GM12891 (cell line): ENCODE data around the gene FRMPD3. TPM values are rescaled to one million over a fixed set of nuclear protein-coding genes. Genes with fewer than 3 reads are reported as not detected.
A peak's percentile ranks its signal among the peaks of the same experiment; 100 is the strongest.

ENCODE experiments used
- DNase-seq: peaks from one replicate; pipeline ENCODE4 v3.0.0; 2011; ENCODE audit warnings: low spot score; ENCODE audit not compliant: insufficient read length
- FAIRE-seq: peaks from 2 replicates; lab custom pipeline; 2011; peaks lifted over from hg19 to GRCh38; lab: Jason Lieb, UNC
- PAX5 ChIP-seq: IDR thresholded peaks from 2 replicates; pipeline ENCODE4 v1.6.1; 2011; ENCODE audit warnings: low read length, moderate library complexity, mild to moderate bottlenecking; ENCODE audit not compliant: insufficient read depth, severe bottlenecking
- POLR2A ChIP-seq: IDR thresholded peaks from 2 replicates; pipeline ENCODE4 v1.6.1; 2011; ENCODE audit warnings: low read depth, low read length, control low read depth
- POLR2AphosphoS5 ChIP-seq: IDR thresholded peaks from 2 replicates; pipeline ENCODE4 v1.6.1; 2011; ENCODE audit warnings: low read depth, low read length, control low read depth
- POU2F2 ChIP-seq: IDR thresholded peaks from 2 replicates; pipeline ENCODE4 v1.6.1; 2011; ENCODE audit warnings: low read depth, mild to moderate bottlenecking, control low read depth, low read length, moderate library complexity
- SPI1 ChIP-seq: IDR thresholded peaks from 2 replicates; pipeline ENCODE4 v1.6.1; 2011; ENCODE audit warnings: low read depth, low read length, control low read depth
- TAF1 ChIP-seq: IDR thresholded peaks from 2 replicates; pipeline ENCODE4 v1.6.1; 2011; ENCODE audit warnings: low read depth, low read length, control low read depth
- polyA plus RNA-seq: library from polyadenylated mRNA; unstranded; fragments of >200 nt; gene quantifications from one replicate; pipeline ENCODE4 v1.2.1, GENCODE V29; 2012; ENCODE audit warnings: low read depth, missing spikeins, inconsistent platforms; ENCODE audit not compliant: missing spikeins

Gene FRMPD3
- not detected for polyA plus RNA-seq

- TF ChIP-seq POLR2AphosphoS5 (no peak), PAX5 (no peak), POU2F2 (no peak), SPI1 (no peak), TAF1 (no peak)
- DNase-seq (no peak), FAIRE-seq (no peak)
These were observed at the start of gene FRMPD3 for GRCh38 chrX:107448998-107449835. FRMPD3 (plus strand) TSS chrX:107449652; CDS start chrX:107526589, 76,937 bp downstream.

- FAIRE-seq, result no peak
- no peak for TF ChIP-seq POLR2AphosphoS5
- no peak for TF ChIP-seq SPI1
- TF ChIP-seq PAX5, result no peak
- no peak for DNase-seq
These were observed 28.9 kb upstream of the FRMPD3 start for GRCh38 chrX:107420571-107420970.

- no peak for TF ChIP-seq POLR2A
- TF ChIP-seq TAF1, result no peak
- TF ChIP-seq SPI1, result no peak
- no peak for TF ChIP-seq POU2F2
- no peak for TF ChIP-seq POLR2AphosphoS5
- no peak for TF ChIP-seq PAX5
- FAIRE-seq (no peak), DNase-seq (no peak)
These were observed 28.1 kb upstream of the FRMPD3 start for GRCh38 chrX:107421337-107421861.

- DNase-seq (no peak), FAIRE-seq (peak; percentile 97)
- TF ChIP-seq POLR2A (no peak), PAX5 (no peak), POLR2AphosphoS5 (no peak), TAF1 (no peak), POU2F2 (no peak), SPI1 (no peak)
These were observed 20.4 kb upstream of the FRMPD3 start for GRCh38 chrX:107429090-107429489.

GRCh38 chrX:107440187-107440586 lies 9.3 kb upstream of the FRMPD3 start:
- no peak for DNase-seq
- TF ChIP-seq SPI1 (peak; percentile 39; the same call in 1 of the 2 replicates), TAF1 (no peak)
- FAIRE-seq, result no peak

- TF ChIP-seq POU2F2, result no peak
- TF ChIP-seq SPI1, result no peak
- TF ChIP-seq PAX5, result no peak
- DNase-seq (no peak), FAIRE-seq (no peak)
These were observed 8.8 kb upstream of the FRMPD3 start for GRCh38 chrX:107440692-107441091.

- TF ChIP-seq PAX5, result no peak
- FAIRE-seq (no peak), DNase-seq (no peak)
These were observed 6.4 kb upstream of the FRMPD3 start for GRCh38 chrX:107442914-107443527.

GRCh38 chrX:107445146-107445545 lies 4.3 kb upstream of the FRMPD3 start:
- no peak for TF ChIP-seq PAX5
- TF ChIP-seq POU2F2, result no peak
- TF ChIP-seq POLR2A, result no peak
- TF ChIP-seq POLR2AphosphoS5, result no peak
- no peak for TF ChIP-seq TAF1
- TF ChIP-seq SPI1, result no peak
- FAIRE-seq, result no peak
- DNase-seq, result no peak

- no peak for DNase-seq
- TF ChIP-seq PAX5, result no peak
- TF ChIP-seq TAF1, result no peak
- TF ChIP-seq POU2F2, result no peak
- TF ChIP-seq POLR2AphosphoS5, result no peak
- TF ChIP-seq SPI1, result no peak
- no peak for TF ChIP-seq POLR2A
- no peak for FAIRE-seq
These were observed 3.8 kb upstream of the FRMPD3 start for GRCh38 chrX:107445631-107446030.

- FAIRE-seq (no peak), DNase-seq (no peak)
- no peak for TF ChIP-seq TAF1
- no peak for TF ChIP-seq POLR2A
- no peak for TF ChIP-seq SPI1
- TF ChIP-seq PAX5, result no peak
- no peak for TF ChIP-seq POLR2AphosphoS5
- no peak for TF ChIP-seq POU2F2
These were observed 1.8 kb upstream of the FRMPD3 start for GRCh38 chrX:107447642-107448041.
